ENCODE data around the gene DMD.

GRCh38 chrX:31921236-31921635, 1290.1 kb downstream of the DMD start:
- TF ChIP-seq CTCF (IDR thresholded peaks at IDR 0.05; ENCODE audit: borderline replicate concordance, extremely low read depth, low read length, poor library complexity, severe bottlenecking) (no peak), EZH2 (IDR thresholded peaks at IDR 0.05; ENCODE audit: borderline replicate concordance, low read depth, low read length, severe bottlenecking) (no peak)

Data from DND-41 (cell line).